Fibroblast of lung (primary cell): ENCODE measurements around the gene LCA5L. TPM values are rescaled to one million over a fixed set of nuclear protein-coding genes. Genes with fewer than 3 reads are reported as not detected.

ENCODE experiments used
- DNase-seq, 2 donors: peaks; one replicate each; pipeline versions ENCODE4 v3.0.0 to v3.0.0-alpha.2; 2010; ENCODE audit warnings: low read depth in 2 of 2
- H2AFZ ChIP-seq: 2 replicates; pipeline ENCODE4 v1.5.1; 2012; ENCODE audit warnings: low read length, control low read depth, inconsistent platforms
- H3K27ac ChIP-seq: 2 replicates; pipeline ENCODE4 v1.5.1; 2011; ENCODE audit warnings: low read length, control low read depth; ENCODE audit not compliant: insufficient read depth
- H3K27me3 ChIP-seq: 2 replicates; pipeline ENCODE4 v1.5.1; 2011; ENCODE audit warnings: mild to moderate bottlenecking, low read length; ENCODE audit not compliant: control insufficient read depth, insufficient read depth
- H3K36me3 ChIP-seq: 2 replicates; pipeline ENCODE4 v1.5.1; 2011; ENCODE audit warnings: low read length; ENCODE audit not compliant: control insufficient read depth, insufficient read depth
- H3K4me1 ChIP-seq: 2 replicates; pipeline ENCODE4 v1.5.1; 2011; ENCODE audit warnings: low read length; ENCODE audit not compliant: control insufficient read depth, insufficient read depth; ENCODE audit errors: extremely low read depth
- H3K4me2 ChIP-seq: 2 replicates; pipeline ENCODE4 v1.5.1; 2011; ENCODE audit warnings: low read length, control low read depth; ENCODE audit not compliant: insufficient read depth; ENCODE audit errors: extremely low read depth
- H3K4me3 ChIP-seq, 4 experiments: fragments of 200-600 bp in 1 of 4; sonication (generic) in 1 of 4; replicated peaks in 1 of 4; 2 replicates each; pipeline ENCODE4 v1.5.1; 2011 to 2016; ENCODE audit warnings: low read length in 4 of 4, low read depth in 3 of 4, mild to moderate bottlenecking in 3 of 4, control low read depth in 2 of 4, inconsistent platforms in 1 of 4, mixed read lengths in 1 of 4; ENCODE audit not compliant: insufficient read depth in 1 of 4; ENCODE audit errors: control extremely low read depth in 1 of 4
- H3K79me2 ChIP-seq: 2 replicates; pipeline ENCODE4 v1.5.1; 2012; ENCODE audit warnings: mild to moderate bottlenecking, low read length, inconsistent platforms; ENCODE audit not compliant: control insufficient read depth, insufficient read depth
- H3K9ac ChIP-seq: 2 replicates; pipeline ENCODE4 v1.5.1; 2011; ENCODE audit warnings: mild to moderate bottlenecking, low read length, control low read depth; ENCODE audit not compliant: insufficient read depth
- H3K9me3 ChIP-seq: 2 replicates; pipeline ENCODE4 v1.5.1; 2012; ENCODE audit warnings: low read depth, low read length; ENCODE audit not compliant: control insufficient read depth, insufficient read depth
- H4K20me1 ChIP-seq: 2 replicates; pipeline ENCODE4 v1.5.1; 2011; ENCODE audit warnings: low read length; ENCODE audit not compliant: control insufficient read depth, insufficient read depth; ENCODE audit errors: extremely low read depth
- CTCF ChIP-seq, 2 donors: IDR thresholded peaks in 1 of 2; conservative IDR thresholded peaks in 1 of 2; 1 replicate in 1 of 2; 2 replicates in 1 of 2; pipeline ENCODE4 v1.5.1; 2011 to 2012; ENCODE audit warnings: low read length in 2 of 2, control low read depth in 1 of 2, inconsistent platforms in 1 of 2, low read depth in 1 of 2, mild to moderate bottlenecking in 1 of 2
- EZH2 ChIP-seq: IDR thresholded peaks from 2 replicates; pipeline ENCODE4 v1.5.1; 2012; ENCODE audit warnings: low read length, control low read depth, mild to moderate bottlenecking; ENCODE audit errors: missing control alignments
- polyA plus RNA-seq, 2 donors: library from polyadenylated mRNA; depleted of rRNA in 1 of 2; stranded (reverse) in 1 of 2; unstranded in 1 of 2; fragments of >200 nt; gene quantifications; 2 replicates each; pipeline ENCODE4 v1.2.1, GENCODE V29; 2011 to 2012; ENCODE audit warnings: missing spikeins in 1 of 2
- total RNA-seq: library from RNA; depleted of rRNA; stranded (reverse); fragments of >200 nt; gene quantifications from 2 replicates; pipeline ENCODE4 v1.2.1, GENCODE V29; 2014

Gene LCA5L
- total and polyA plus RNA-seq, 2 donors (not counting 1 experiment from before 2014, with no cell fraction given), result 0.66 to 1.0 TPM

GRCh38 chr21:39461419-39461818, 15.8 kb upstream of the LCA5L start:
- Histone ChIP-seq H3K9ac (no peak overlapping the region), H3K4me2 (no peak overlapping the region), H3K36me3 (no peaks in the 10 kb centered on the region), H3K79me2 (no peaks in the 10 kb centered on the region), H3K4me1 (no peaks in the 10 kb centered on the region), H2AFZ (no peak overlapping the region), H3K27ac (no peak overlapping the region), H4K20me1 (no peaks in the 10 kb centered on the region), H3K4me3 (no peak overlapping the region), H3K27me3 (no peaks in the 10 kb centered on the region), H3K9me3 (no peaks in the 10 kb centered on the region)
- DNase-seq, result no peak
- TF ChIP-seq CTCF (conservative IDR thresholded peaks at IDR 0.05 in 1 of 2, IDR thresholded peaks at IDR 0.05 in 1 of 2; ENCODE audit: low read depth in 1 of 2, low read length in 2 of 2) (no peak), EZH2 (no peak)

GRCh38 chr21:39456665-39457064, 11.1 kb upstream of the LCA5L start:
- Histone ChIP-seq H3K9me3 (no peaks in the 10 kb centered on the region), H3K36me3 (no peaks in the 10 kb centered on the region), H3K9ac (no peak overlapping the region), H3K4me1 (no peaks in the 10 kb centered on the region), H4K20me1 (no peaks in the 10 kb centered on the region), H3K4me2 (no peak overlapping the region), H2AFZ (no peak overlapping the region), H3K4me3 (no peak overlapping the region), H3K79me2 (no peaks in the 10 kb centered on the region), H3K27me3 (no peaks in the 10 kb centered on the region), H3K27ac (no peak overlapping the region)
- no peak for DNase-seq
- TF ChIP-seq CTCF (conservative IDR thresholded peaks at IDR 0.05 in 1 of 2, IDR thresholded peaks at IDR 0.05 in 1 of 2; ENCODE audit: low read depth in 1 of 2, low read length in 2 of 2), result peak in 1 of 2 donors; percentile 29
- no peak for TF ChIP-seq EZH2

DNA sequence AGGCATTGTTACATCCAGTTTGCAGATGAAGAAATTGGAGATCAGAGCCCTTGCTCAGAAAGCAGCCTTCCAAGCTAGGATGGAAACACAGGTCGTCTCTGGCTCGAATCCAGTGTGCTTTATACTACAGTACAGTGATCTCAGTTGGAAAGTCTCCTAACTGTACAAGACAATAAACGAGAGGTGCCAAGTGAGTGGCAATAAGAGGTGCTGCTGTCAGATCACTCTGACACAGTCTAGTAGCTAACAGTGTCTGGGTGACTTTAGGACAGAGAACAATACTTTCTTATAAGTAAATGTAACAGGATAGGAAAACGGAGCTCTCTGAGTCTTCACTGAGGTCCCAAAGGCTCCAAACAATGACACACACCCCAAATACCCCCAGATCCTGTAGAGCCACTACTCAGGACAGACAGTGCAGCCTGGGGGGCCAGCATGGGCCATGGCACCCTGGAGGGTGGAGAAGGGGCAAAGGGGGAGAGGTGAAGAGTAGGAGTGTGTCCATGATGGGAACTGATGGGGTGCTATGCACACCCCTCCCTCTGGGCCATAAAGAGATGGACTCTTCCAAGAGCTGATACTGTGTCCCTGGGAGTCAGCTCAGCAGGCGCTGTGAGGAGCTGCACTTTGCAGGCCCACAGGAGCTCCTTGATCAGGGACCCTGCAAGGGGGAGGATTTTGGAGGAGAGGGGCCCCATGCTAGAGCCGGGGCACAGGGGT, 9.5 kb upstream of the LCA5L start:
- Histone ChIP-seq H3K4me3 (no peak overlapping the region), H4K20me1 (no peaks in the 10 kb centered on the region), H2AFZ (no peak overlapping the region), H3K27ac (no peak overlapping the region), H3K4me2 (no peak overlapping the region), H3K27me3 (peaks cover 4% of the 10 kb centered on the region), H3K36me3 (no peaks in the 10 kb centered on the region), H3K4me1 (no peaks in the 10 kb centered on the region), H3K79me2 (no peaks in the 10 kb centered on the region), H3K9ac (no peak overlapping the region), H3K9me3 (no peaks in the 10 kb centered on the region)
- no peak for TF ChIP-seq CTCF (conservative IDR thresholded peaks at IDR 0.05 in 1 of 2, IDR thresholded peaks at IDR 0.05 in 1 of 2; ENCODE audit: low read depth in 1 of 2, low read length in 2 of 2)
- TF ChIP-seq EZH2, result no peak
- no peak for DNase-seq
